GM12865 (cell line): ENCODE results near the gene UNC79.

Experiments
- DNase-seq: peaks from one replicate; pipeline ENCODE4 v3.0.0; 2010; ENCODE audit warnings: low read depth
- H3K4me3 ChIP-seq: 2 replicates; pipeline ENCODE4 v1.5.1; 2011; ENCODE audit warnings: mild to moderate bottlenecking, low read depth, low read length, control low read depth
- TF ChIP-seq, protein P1 (sequence below): IDR thresholded peaks from 2 replicates; pipeline ENCODE4 v1.5.1; 2011; ENCODE audit warnings: low read length, control low read depth, low read depth, inconsistent platforms; ENCODE audit not compliant: insufficient read depth; ENCODE audit errors: missing control alignments

Gene UNC79

DNA sequence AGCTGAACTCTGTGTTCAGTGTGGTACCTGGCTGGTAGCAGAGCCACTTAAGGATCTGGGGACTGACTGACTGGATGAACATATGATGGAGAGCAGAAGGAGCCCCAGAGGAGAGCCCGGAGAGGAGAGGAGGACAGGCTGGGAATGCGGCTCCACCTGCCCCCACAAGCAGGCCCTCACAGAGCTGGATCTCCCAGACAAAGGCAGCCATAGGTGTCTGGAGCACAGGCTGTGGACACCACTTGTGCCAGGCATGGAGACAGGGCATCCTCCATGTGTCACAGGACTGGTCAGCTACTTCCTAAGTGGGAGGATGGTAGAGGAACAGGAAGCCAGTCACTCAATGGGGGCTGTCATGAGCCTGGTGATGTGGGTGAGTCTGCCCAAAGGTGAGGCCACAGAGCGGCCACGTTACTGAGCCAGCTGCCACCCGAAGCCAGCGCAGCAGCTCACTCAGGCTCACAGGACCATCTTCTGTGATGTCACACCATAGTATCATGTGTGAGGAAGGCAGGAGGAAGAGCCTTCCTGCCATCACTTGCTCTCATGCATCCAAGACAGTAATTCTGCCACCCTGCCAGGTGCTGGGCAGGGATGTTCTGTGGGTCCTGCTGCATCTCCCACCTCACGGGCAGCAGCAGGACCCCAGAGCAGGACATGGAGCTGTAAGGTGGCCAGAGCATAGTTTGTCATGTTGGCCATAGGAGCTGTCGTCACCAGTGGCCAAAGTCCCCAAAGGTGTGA lies 285.4 kb downstream of the UNC79 start:
- H3K4me3 ChIP-seq, result no peak overlapping the region
- TF ChIP-seq, protein P1, sequence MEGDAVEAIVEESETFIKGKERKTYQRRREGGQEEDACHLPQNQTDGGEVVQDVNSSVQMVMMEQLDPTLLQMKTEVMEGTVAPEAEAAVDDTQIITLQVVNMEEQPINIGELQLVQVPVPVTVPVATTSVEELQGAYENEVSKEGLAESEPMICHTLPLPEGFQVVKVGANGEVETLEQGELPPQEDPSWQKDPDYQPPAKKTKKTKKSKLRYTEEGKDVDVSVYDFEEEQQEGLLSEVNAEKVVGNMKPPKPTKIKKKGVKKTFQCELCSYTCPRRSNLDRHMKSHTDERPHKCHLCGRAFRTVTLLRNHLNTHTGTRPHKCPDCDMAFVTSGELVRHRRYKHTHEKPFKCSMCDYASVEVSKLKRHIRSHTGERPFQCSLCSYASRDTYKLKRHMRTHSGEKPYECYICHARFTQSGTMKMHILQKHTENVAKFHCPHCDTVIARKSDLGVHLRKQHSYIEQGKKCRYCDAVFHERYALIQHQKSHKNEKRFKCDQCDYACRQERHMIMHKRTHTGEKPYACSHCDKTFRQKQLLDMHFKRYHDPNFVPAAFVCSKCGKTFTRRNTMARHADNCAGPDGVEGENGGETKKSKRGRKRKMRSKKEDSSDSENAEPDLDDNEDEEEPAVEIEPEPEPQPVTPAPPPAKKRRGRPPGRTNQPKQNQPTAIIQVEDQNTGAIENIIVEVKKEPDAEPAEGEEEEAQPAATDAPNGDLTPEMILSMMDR, result no peak
- no peak for DNase-seq

DNA sequence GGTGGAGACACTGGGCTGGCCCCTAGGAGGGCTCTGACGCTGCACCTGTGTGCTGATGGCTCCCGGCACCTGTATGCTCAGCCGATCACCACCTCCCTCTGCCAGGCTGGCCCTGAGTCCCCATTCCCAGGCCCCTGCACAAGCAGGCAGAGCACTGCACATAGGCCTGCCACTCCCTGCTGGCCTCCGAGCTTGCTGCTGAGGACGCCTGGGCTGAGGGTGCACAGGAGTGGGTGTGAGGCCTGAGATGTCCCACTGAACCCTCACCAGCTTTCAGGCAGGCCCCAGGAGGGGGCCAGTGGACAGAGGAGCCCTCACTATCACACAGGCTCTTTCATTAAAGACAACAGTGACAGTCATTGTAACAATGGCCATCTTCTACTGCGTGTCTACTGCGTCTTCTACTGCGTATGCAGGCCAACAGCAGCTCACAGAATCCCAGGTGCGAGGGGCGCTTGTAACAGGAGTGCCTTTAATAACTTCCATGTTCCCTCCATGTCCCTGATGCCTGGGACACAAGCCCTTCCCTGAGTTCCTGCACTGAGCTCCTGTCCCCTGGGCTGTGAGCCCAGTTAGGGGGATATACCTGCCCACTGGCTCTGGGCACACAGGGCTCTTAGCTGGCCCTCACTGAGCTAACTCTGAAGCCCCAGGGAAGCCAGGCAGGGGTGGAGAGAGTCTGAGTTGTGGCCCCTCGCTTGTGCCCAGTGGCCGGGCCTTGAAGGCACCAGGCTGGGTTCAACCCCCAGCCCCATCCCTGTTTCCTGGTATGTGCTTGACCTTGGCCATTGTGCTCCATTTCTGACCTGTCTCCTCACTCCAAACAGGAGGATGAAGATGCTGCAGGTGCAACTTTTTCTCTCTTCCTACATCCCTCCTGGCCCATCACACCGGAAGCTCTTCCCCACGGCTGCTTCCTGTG lies 286.3 kb downstream of the UNC79 start:
- TF ChIP-seq, protein P1, result no peak
- no peak for DNase-seq
- H3K4me3 ChIP-seq, result no peak overlapping the region

DNA sequence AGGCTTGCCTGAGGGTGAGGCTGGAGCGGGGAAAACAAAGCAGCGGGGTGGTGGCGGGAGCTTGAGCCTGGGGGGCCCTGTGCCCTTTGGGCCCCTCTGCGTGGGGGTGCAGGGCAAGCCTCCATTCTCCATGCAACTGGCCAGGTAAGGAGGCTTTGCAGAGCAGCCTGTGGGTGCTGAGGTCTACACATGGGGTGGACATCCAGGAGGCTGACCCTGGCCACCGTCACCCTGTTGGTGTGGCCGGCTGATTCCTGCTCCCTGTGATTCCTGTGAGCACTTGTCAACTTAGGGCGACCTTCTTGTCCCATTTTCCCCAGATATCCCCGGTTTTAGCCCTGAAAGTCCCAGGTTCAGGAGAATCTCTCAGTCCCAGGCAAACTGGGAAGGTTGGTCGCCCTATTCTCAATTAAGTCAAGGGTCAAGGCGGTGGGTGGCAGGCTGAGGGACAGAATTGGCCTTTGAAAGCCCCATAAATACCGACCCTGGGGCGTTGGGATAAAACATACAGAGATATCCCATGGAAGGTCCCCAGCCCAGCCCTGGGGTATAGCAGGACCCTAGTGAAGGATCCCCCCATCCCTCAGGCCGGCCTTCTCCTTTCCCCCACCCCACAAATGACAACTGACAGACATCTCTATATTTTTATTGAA lies 287.1 kb downstream of the UNC79 start:
- H3K4me3 ChIP-seq, result no peak overlapping the region
- DNase-seq, result no peak
- TF ChIP-seq, protein P1, result no peak

DNA sequence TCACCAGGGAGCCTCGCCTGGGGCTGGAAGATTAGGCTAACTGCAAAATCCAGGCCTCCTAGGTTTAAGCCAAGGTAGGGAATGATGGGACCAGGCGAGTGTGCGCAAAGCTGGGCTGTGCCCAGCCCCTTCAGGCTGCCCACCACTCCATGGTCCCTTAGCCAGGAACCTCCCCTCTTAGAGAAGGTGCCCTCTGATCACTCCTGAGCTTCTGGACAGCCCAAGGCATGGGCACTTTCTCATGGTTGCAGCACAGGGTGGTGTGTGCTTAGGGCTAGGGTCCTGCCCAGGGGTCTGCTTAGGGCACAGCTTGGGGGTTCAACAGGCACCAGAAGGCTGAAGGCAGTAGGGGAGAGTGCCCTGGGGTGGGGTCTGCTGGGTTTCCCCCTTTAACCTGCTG lies 288.5 kb downstream of the UNC79 start:
- TF ChIP-seq, protein P1, result no peak
- DNase-seq, result no peak
- no peak overlapping the region for H3K4me3 ChIP-seq

DNA sequence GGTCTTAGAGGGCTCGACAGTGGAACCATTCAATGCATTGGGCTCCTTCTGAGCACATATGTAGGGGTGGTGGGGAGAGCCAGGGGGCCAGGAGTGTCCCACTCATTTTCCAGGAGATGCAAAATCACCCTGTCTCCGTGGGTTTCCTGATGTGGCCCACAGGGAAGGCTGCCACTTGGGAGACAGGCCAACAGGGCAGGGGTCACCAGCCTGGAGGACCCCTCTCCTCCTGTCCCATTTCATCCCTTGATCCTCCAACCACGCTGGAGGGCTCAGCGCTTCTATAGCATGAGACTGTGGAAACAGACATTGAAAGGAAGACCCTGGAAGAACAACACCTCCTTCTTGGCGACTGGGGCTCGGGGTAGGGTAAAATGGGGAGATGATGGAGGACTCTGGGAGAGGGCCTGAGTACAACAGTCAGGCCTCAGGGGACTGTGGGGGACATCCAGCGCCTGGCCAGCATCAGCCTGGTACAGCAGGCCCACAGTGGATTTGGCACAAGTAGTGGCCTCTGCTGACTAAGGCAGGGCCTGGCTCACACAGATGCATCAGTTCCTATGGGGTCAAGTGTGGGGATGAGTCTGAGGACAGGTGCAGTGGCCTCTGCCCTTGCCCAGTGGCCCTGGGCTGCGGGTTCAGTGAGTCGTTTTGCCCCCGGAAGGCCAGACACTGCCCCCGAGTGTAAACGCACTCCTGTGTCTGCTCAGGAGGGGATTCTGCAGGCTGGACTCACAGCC lies 289.5 kb downstream of the UNC79 start:
- TF ChIP-seq, protein P1, result no peak
- no peak for DNase-seq

DNA sequence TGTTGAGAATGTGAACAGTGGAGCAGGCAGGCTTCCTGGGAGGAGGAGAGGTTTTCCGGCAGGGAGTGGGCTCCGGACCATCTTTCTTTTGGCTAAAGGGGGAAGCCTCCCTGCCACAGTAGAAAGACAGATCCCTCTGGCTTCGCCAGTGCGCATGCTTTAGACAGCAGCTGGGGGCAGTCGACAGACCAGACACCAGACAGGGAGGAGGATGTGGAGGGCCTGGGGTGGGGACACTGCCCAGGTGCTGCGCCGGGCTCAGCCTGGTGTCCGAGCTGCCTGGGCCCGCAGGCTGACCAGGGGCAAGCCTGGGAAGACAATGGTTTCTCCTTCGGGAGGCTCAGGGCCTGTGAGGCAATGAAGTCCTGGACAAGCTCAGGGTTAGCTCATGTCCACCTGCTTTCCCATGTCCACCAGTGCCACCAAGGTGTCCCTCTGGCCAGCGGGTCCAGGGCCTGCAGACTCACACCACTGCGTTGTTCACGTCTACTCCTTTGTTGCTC lies 290.3 kb downstream of the UNC79 start:
- TF ChIP-seq, protein P1, result no peak
- DNase-seq, result no peak
- no peak overlapping the region for H3K4me3 ChIP-seq

More for the DNA sequence above, 289.5 kb downstream of the UNC79 start:
- no peak overlapping the region for H3K4me3 ChIP-seq
